HepG2 (cell line): Measurements from ENCODE around the gene RNF17. TPM values are rescaled to one million over a fixed set of nuclear protein-coding genes. Genes with fewer than 3 reads are reported as not detected.

Experiments used
- FOXP4 ChIP-seq: sonication (generic); formaldehyde crosslinking; IDR thresholded peaks from 2 replicates; pipeline ENCODE4 v1.4.0; 2020; ENCODE audit warnings: missing genetic modification reagents
- HOXA9 ChIP-seq: sonication (generic); formaldehyde crosslinking; IDR thresholded peaks from 2 replicates; pipeline ENCODE4 v1.8.1; 2022; ENCODE audit warnings: missing genetic modification reagents, mild to moderate bottlenecking, moderate library complexity, borderline replicate concordance
- MAF1 ChIP-seq: sonication (generic); formaldehyde crosslinking; IDR thresholded peaks from 2 replicates; pipeline ENCODE4 v1.5.0; 2020; ENCODE audit warnings: missing genetic modification reagents, borderline replicate concordance
- MIXL1 ChIP-seq: IDR thresholded peaks from 2 replicates; pipeline ENCODE4 v1.6.1; 2016
- PITX1 ChIP-seq: sonication (generic); formaldehyde crosslinking; IDR thresholded peaks from 2 replicates; pipeline ENCODE4 v1.5.1; 2020; ENCODE audit warnings: mild to moderate bottlenecking, missing genetic modification reagents
- RFX3 ChIP-seq: IDR thresholded peaks from 2 replicates; pipeline ENCODE4 v1.6.1; 2016; ENCODE audit warnings: missing biosample characterization, missing genetic modification reagents
- RXRA ChIP-seq: sonication (generic); formaldehyde crosslinking; IDR thresholded peaks from 2 replicates; pipeline ENCODE4 v1.5.1; 2020; ENCODE audit warnings: missing genetic modification reagents
- SAP130 ChIP-seq: IDR thresholded peaks from 2 replicates; pipeline ENCODE4 v1.6.1; 2016; ENCODE audit warnings: low read depth
- SMAD9 ChIP-seq: sonication (generic); formaldehyde crosslinking; IDR thresholded peaks from 2 replicates; pipeline ENCODE4 v1.5.1; 2020; ENCODE audit warnings: mild to moderate bottlenecking, missing genetic modification reagents
- SNAPC2 ChIP-seq: sonication (generic); formaldehyde crosslinking; IDR thresholded peaks from 2 replicates; pipeline ENCODE4 v1.8.1; 2022; ENCODE audit warnings: mild to moderate bottlenecking, missing genetic modification reagents
- SOX6 ChIP-seq, 2 experiments: fragments of 450-650 bp in 1 of 2; sonication (generic) in 1 of 2; formaldehyde crosslinking in 1 of 2; IDR thresholded peaks; 2 replicates each; pipeline versions ENCODE4 v1.4.0 to v1.6.1; 2017 to 2020; ENCODE audit warnings: antibody characterized with exemption in 1 of 2, mild to moderate bottlenecking in 1 of 2, missing genetic modification reagents in 1 of 2
- SRY ChIP-seq: sonication (generic); formaldehyde crosslinking; IDR thresholded peaks from 2 replicates; pipeline ENCODE4 v1.8.0; 2022; ENCODE audit warnings: mild to moderate bottlenecking, missing genetic modification reagents
- STAT6 ChIP-seq: sonication (generic); formaldehyde crosslinking; IDR thresholded peaks from 2 replicates; pipeline ENCODE4 v1.4.0; 2020; ENCODE audit warnings: missing genetic modification reagents, mild to moderate bottlenecking, borderline replicate concordance
- TCF12 ChIP-seq, 2 experiments: fragments of 450-650 bp in 1 of 2; sonication (generic) in 1 of 2; formaldehyde crosslinking in 1 of 2; IDR thresholded peaks; 2 replicates each; pipeline versions ENCODE4 v1.6.1 to v1.8.0; 2017 to 2022; ENCODE audit warnings: antibody characterized with exemption in 1 of 2, mild to moderate bottlenecking in 1 of 2, missing genetic modification reagents in 1 of 2, moderate library complexity in 1 of 2
- YY1 ChIP-seq: IDR thresholded peaks from 2 replicates; pipeline ENCODE4 v1.6.1; 2011; ENCODE audit warnings: low read length, low read depth, moderate library complexity, mild to moderate bottlenecking; ENCODE audit not compliant: insufficient read depth, insufficient replicate concordance
- ZBTB7A ChIP-seq: sonication (generic); formaldehyde crosslinking; IDR thresholded peaks from 2 replicates; pipeline ENCODE4 v1.8.0; 2022; ENCODE audit warnings: mild to moderate bottlenecking, missing genetic modification reagents
- ZNF121 ChIP-seq: sonication (generic); formaldehyde crosslinking; IDR thresholded peaks from 2 replicates; pipeline ENCODE4 v1.5.0; 2020; ENCODE audit warnings: mild to moderate bottlenecking, missing genetic modification reagents
- ZNF577 ChIP-seq: sonication (generic); formaldehyde crosslinking; IDR thresholded peaks from 2 replicates; pipeline ENCODE4 v1.4.0; 2020; ENCODE audit warnings: mild to moderate bottlenecking, low read depth, missing genetic modification reagents, borderline replicate concordance
- ZNF644 ChIP-seq: IDR thresholded peaks from 2 replicates; pipeline ENCODE4 v1.6.1; 2016; ENCODE audit warnings: low read depth
- ZNF691 ChIP-seq: sonication (generic); formaldehyde crosslinking; IDR thresholded peaks from 2 replicates; pipeline ENCODE4 v1.4.0; 2020; ENCODE audit warnings: missing genetic modification reagents, low read depth, mild to moderate bottlenecking, borderline replicate concordance
- ZNF761 ChIP-seq: sonication (generic); formaldehyde crosslinking; conservative IDR thresholded peaks from 2 replicates; pipeline ENCODE4 v1.4.0; 2020; ENCODE audit warnings: mild to moderate bottlenecking, missing genetic modification reagents
- ZNF777 ChIP-seq: sonication (generic); formaldehyde crosslinking; IDR thresholded peaks from 2 replicates; pipeline ENCODE4 v1.4.0; 2020; ENCODE audit warnings: missing genetic modification reagents
- polyA plus RNA-seq, 8 experiments: library from polyadenylated mRNA; depleted of rRNA in 3 of 8; stranded (reverse) in 7 of 8; unstranded in 1 of 8; fragments of >200 nt; fragmentation: Illumina TruSeq in 4 of 8; extraction: Trizol in 4 of 8; gene quantifications; 2 replicates each; pipeline versions ENCODE4 v1.2.1 to v1.2.3, GENCODE V29; 2011 to 2016; ENCODE audit warnings: low read depth in 4 of 8, missing spikeins in 1 of 8, mixed read lengths in 1 of 8; ENCODE audit not compliant: insufficient read depth in 1 of 8
- total RNA-seq, 5 experiments: library from RNA; depleted of rRNA; stranded (reverse); fragments of >200 nt; fragmentation: Illumina TruSeq; extraction: Trizol; gene quantifications; 2 replicates each; pipeline ENCODE4 v1.2.3, GENCODE V29; 2016; ENCODE audit warnings: low read depth in 1 of 5
- TF ChIP-seq, protein P1 (sequence below): IDR thresholded peaks from 2 replicates; pipeline ENCODE4 v1.6.1; 2016; ENCODE audit warnings: missing biosample characterization, missing genetic modification reagents, low read depth

The RNF17 gene
- total and polyA plus RNA-seq, 2 of the 13 experiments (the other 11 are each of a cell fraction or from before 2014, with no cell fraction given): not detected

GRCh38 chr13:24925318-24926231 lies 161.6 kb downstream of the RNF17 start (continued):
- TF ChIP-seq ZNF691 (CRISPR knock-in tag): 0 out of 2 replicates have a peak, but pooled peaks have one; percentile 14
- TF ChIP-seq SAP130: peak; percentile 33; the same call in 1 of the 2 replicates
- no peak for TF ChIP-seq ZNF761
- TF ChIP-seq PITX1 (CRISPR knock-in tag): no peak
- no peak for TF ChIP-seq ZNF577
- no peak for TF ChIP-seq RFX3 (CRISPR knock-in tag)
- TF ChIP-seq ZNF121: 0 out of 2 replicates have a peak, but pooled peaks have one; percentile 9
- TF ChIP-seq MAF1 (CRISPR knock-in tag): no peak
- no peak for TF ChIP-seq HOXA9 (CRISPR knock-in tag)
- no peak for TF ChIP-seq ZNF644
- no peak for TF ChIP-seq STAT6 (CRISPR knock-in tag)
- TF ChIP-seq RXRA: no peak
- TF ChIP-seq SNAPC2 (CRISPR knock-in tag): no peak
- TF ChIP-seq YY1: no peak
- no peak for TF ChIP-seq ZNF777 (CRISPR knock-in tag)
- TF ChIP-seq, protein P1, sequence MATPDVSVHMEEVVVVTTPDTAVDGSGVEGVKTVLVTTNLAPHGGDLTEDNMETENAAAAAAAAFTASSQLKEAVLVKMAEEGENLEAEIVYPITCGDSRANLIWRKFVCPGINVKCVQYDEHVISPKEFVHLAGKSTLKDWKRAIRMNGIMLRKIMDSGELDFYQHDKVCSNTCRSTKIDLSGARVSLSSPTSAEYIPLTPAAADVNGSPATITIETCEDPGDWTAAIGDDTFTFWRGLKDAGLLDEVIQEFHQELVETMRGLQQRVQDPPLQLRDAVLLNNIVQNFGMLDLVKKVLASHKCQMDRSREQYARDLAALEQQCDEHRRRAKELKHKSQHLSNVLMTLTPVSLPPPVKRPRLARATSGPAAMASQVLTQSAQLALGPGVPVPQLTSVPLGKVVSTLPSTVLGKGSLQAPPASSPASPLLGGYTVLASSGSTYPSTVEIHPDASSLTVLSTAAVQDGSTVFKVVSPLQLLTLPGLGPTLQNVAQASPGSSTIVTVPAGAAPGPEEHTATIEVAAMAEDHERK (CRISPR knock-in tag): no peak
- no peak for TF ChIP-seq SMAD9 (CRISPR knock-in tag)
- TF ChIP-seq ZBTB7A (CRISPR knock-in tag): no peak
- TF ChIP-seq MIXL1: 0 out of 2 replicates have a peak, but pooled peaks have one; percentile 19
- TF ChIP-seq SRY (CRISPR knock-in tag): no peak
- peak; percentile 73 for TF ChIP-seq FOXP4 (CRISPR knock-in tag)
- no peak for TF ChIP-seq SOX6 (IDR thresholded peaks at IDR 0.05)
- peak; percentile 53 for TF ChIP-seq SOX6 (CRISPR knock-in tag; IDR thresholded peaks at IDR 0.05)
- no peak for TF ChIP-seq TCF12 (IDR thresholded peaks at IDR 0.05)
- TF ChIP-seq TCF12 (CRISPR knock-in tag; IDR thresholded peaks at IDR 0.05): no peak
